Measurements from ENCODE around the gene USP47.

The USP47 gene

GRCh38 chr11:11845551-11845950, 3.8 kb downstream of the USP47 start:
- Histone ChIP-seq H3K36me3 (ENCODE audit: control insufficient read depth, insufficient read depth, low read length) (no peaks in the 10 kb centered on the region), H3K27ac (ENCODE audit: insufficient read depth, low read length, poor library complexity, severe bottlenecking) (no peak overlapping the region), H3K4me1 (ENCODE audit: control insufficient read depth, insufficient read depth, low read length, poor library complexity, severe bottlenecking) (peaks cover 34% of the 10 kb centered on the region), H3K9me3 (ENCODE audit: control insufficient read depth, low read length) (no peaks in the 10 kb centered on the region), H3K27me3 (replicated peaks; ENCODE audit: control insufficient read depth, insufficient read depth, low read length, poor library complexity, severe bottlenecking) (no peaks in the 10 kb centered on the region), H3K4me3 (ENCODE audit: insufficient read depth, low read depth, low read length, poor library complexity, severe bottlenecking) (no peak overlapping the region)
- DNase-seq, result no peak

GRCh38 chr11:11847082-11847481, 5.3 kb downstream of the USP47 start:
- Histone ChIP-seq H3K9me3 (ENCODE audit: control insufficient read depth, low read length) (no peaks in the 10 kb centered on the region), H3K27ac (ENCODE audit: insufficient read depth, low read length, poor library complexity, severe bottlenecking) (no peak overlapping the region), H3K4me1 (ENCODE audit: control insufficient read depth, insufficient read depth, low read length, poor library complexity, severe bottlenecking) (peaks cover 34% of the 10 kb centered on the region), H3K4me3 (ENCODE audit: insufficient read depth, low read depth, low read length, poor library complexity, severe bottlenecking) (no peak overlapping the region), H3K27me3 (replicated peaks; ENCODE audit: control insufficient read depth, insufficient read depth, low read length, poor library complexity, severe bottlenecking) (no peaks in the 10 kb centered on the region), H3K36me3 (ENCODE audit: control insufficient read depth, insufficient read depth, low read length) (no peaks in the 10 kb centered on the region)
- DNase-seq, result no peak

DNA sequence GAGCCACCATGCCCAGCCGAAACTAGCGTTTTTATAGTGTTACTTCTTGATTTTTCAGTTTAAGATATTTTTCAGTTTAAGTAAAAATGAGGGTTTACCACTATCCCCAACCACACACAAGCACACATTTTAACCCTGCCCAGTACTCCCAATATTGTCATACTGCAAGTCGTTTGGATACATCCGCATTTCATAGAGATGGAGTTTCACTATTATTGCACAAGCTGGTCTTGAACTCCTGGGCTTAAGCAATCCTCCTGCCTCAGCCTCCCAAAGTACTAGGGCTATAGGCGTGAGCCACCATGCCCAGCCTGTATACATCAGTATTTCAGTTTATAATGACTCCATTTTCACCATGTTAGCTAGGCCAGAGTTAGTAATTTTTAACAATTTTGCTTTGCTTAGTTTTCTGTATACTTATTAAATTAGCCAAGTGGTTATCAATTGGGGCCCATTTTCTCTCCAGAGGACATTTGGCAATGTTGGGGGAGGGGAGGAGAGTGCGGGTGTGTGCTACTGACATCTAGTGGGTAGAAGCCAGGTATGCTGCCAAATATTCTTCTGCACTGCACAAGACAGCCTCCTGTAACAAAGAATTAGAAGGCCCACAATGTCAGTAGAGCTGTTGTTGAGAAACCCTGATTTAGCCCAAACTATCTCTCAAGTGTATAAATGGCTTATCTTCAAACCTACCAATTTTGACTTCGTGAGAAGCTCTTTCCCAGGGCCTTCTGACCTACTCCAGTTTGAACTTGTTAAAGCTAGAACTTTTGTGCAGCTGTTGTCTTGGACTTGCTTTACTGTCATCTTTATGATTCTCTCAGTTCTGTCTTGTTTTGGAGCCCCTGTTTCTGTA, 7.3 kb downstream of the USP47 start:
- no peak overlapping the region for H3K4me3 ChIP-seq (ENCODE audit: insufficient read depth, low read depth, low read length, poor library complexity, severe bottlenecking)
- no peaks in the 10 kb centered on the region for H3K9me3 ChIP-seq (ENCODE audit: control insufficient read depth, low read length)
- H3K27ac ChIP-seq (ENCODE audit: insufficient read depth, low read length, poor library complexity, severe bottlenecking), result no peak overlapping the region
- peak; percentile 29 to 52 (median 36) for DNase-seq
- peaks cover 37% of the 10 kb centered on the region for H3K4me1 ChIP-seq (ENCODE audit: control insufficient read depth, insufficient read depth, low read length, poor library complexity, severe bottlenecking)
- no peaks in the 10 kb centered on the region for H3K27me3 ChIP-seq (replicated peaks; ENCODE audit: control insufficient read depth, insufficient read depth, low read length, poor library complexity, severe bottlenecking)
- no peaks in the 10 kb centered on the region for H3K36me3 ChIP-seq (ENCODE audit: control insufficient read depth, insufficient read depth, low read length)

GRCh38 chr11:11850668-11851067, 8.9 kb downstream of the USP47 start:
- DNase-seq, result no peak
- Histone ChIP-seq H3K9me3 (ENCODE audit: control insufficient read depth, low read length) (no peaks in the 10 kb centered on the region), H3K4me1 (ENCODE audit: control insufficient read depth, insufficient read depth, low read length, poor library complexity, severe bottlenecking) (peaks cover 26% of the 10 kb centered on the region), H3K4me3 (ENCODE audit: insufficient read depth, low read depth, low read length, poor library complexity, severe bottlenecking) (no peak overlapping the region), H3K27ac (ENCODE audit: insufficient read depth, low read length, poor library complexity, severe bottlenecking) (no peak overlapping the region), H3K27me3 (replicated peaks; ENCODE audit: control insufficient read depth, insufficient read depth, low read length, poor library complexity, severe bottlenecking) (no peaks in the 10 kb centered on the region), H3K36me3 (ENCODE audit: control insufficient read depth, insufficient read depth, low read length) (no peaks in the 10 kb centered on the region)

DNA sequence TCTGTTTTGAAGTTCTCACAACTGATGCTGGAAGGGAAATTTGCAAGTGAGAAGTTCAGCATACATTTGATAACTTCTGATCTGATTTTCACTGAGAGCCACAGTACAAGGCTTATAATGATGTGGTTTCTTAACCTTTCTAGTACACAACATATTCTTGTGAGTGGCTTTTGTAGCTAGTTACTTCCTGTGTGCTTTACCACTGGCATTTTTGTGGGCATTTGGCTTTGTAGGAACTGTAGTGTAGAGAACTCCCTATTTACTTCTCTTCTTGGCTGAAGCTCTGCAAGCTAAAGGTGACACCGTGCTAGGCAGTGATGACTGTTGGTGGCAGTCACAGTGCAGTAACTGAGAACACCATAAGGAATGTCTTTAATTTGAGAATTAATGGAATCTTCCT, 14.9 kb downstream of the USP47 start:
- H3K4me3 ChIP-seq (ENCODE audit: insufficient read depth, low read depth, low read length, poor library complexity, severe bottlenecking), result no peak overlapping the region
- peaks cover 24% of the 10 kb centered on the region for H3K4me1 ChIP-seq (ENCODE audit: control insufficient read depth, insufficient read depth, low read length, poor library complexity, severe bottlenecking)
- H3K27me3 ChIP-seq (replicated peaks; ENCODE audit: control insufficient read depth, insufficient read depth, low read length, poor library complexity, severe bottlenecking), result no peaks in the 10 kb centered on the region
- H3K36me3 ChIP-seq (ENCODE audit: control insufficient read depth, insufficient read depth, low read length), result no peaks in the 10 kb centered on the region
- H3K9me3 ChIP-seq (ENCODE audit: control insufficient read depth, low read length), result no peaks in the 10 kb centered on the region
- no peak overlapping the region for H3K27ac ChIP-seq (ENCODE audit: insufficient read depth, low read length, poor library complexity, severe bottlenecking)
- DNase-seq, result no peak

GRCh38 chr11:11857769-11858168, 16.0 kb downstream of the USP47 start:
- Histone ChIP-seq H3K9me3 (ENCODE audit: control insufficient read depth, low read length) (no peaks in the 10 kb centered on the region), H3K36me3 (ENCODE audit: control insufficient read depth, insufficient read depth, low read length) (no peaks in the 10 kb centered on the region), H3K4me1 (ENCODE audit: control insufficient read depth, insufficient read depth, low read length, poor library complexity, severe bottlenecking) (peaks cover 17% of the 10 kb centered on the region), H3K4me3 (ENCODE audit: insufficient read depth, low read depth, low read length, poor library complexity, severe bottlenecking) (no peak overlapping the region), H3K27me3 (replicated peaks; ENCODE audit: control insufficient read depth, insufficient read depth, low read length, poor library complexity, severe bottlenecking) (no peaks in the 10 kb centered on the region), H3K27ac (ENCODE audit: insufficient read depth, low read length, poor library complexity, severe bottlenecking) (no peak overlapping the region)
- no peak for DNase-seq

DNA sequence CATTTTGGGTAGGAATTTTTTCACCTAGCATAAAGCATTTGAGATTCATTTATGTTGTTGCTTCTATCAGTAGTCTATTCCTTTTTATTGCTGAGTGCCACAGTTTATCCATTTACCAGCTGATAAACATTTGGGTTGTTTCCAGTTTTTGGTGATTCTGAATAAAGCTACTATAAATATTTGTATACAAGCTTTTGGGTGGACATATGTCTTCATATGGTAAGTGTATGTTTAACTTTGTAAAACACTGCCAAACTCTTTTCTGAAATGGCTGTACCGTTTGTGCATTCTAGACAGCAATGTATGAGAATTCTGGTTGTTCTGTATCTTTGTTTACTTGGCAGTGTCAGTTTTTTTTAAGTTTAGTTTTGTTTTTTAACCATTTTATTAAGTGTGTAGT, 16.9 kb downstream of the USP47 start:
- H3K27ac ChIP-seq (ENCODE audit: insufficient read depth, low read length, poor library complexity, severe bottlenecking), result no peak overlapping the region
- H3K27me3 ChIP-seq (replicated peaks; ENCODE audit: control insufficient read depth, insufficient read depth, low read length, poor library complexity, severe bottlenecking), result no peaks in the 10 kb centered on the region
- H3K4me3 ChIP-seq (ENCODE audit: insufficient read depth, low read depth, low read length, poor library complexity, severe bottlenecking), result no peak overlapping the region
- H3K9me3 ChIP-seq (ENCODE audit: control insufficient read depth, low read length), result no peaks in the 10 kb centered on the region
- no peaks in the 10 kb centered on the region for H3K36me3 ChIP-seq (ENCODE audit: control insufficient read depth, insufficient read depth, low read length)
- DNase-seq, result no peak
- peaks cover 17% of the 10 kb centered on the region for H3K4me1 ChIP-seq (ENCODE audit: control insufficient read depth, insufficient read depth, low read length, poor library complexity, severe bottlenecking)

- no peaks in the 10 kb centered on the region for H3K36me3 ChIP-seq (ENCODE audit: control insufficient read depth, insufficient read depth, low read length)
- DNase-seq, result no peak
- H3K27me3 ChIP-seq (replicated peaks; ENCODE audit: control insufficient read depth, insufficient read depth, low read length, poor library complexity, severe bottlenecking), result no peaks in the 10 kb centered on the region
- H3K4me3 ChIP-seq (ENCODE audit: insufficient read depth, low read depth, low read length, poor library complexity, severe bottlenecking), result no peak overlapping the region
- no peaks in the 10 kb centered on the region for H3K9me3 ChIP-seq (ENCODE audit: control insufficient read depth, low read length)
- no peak overlapping the region for H3K27ac ChIP-seq (ENCODE audit: insufficient read depth, low read length, poor library complexity, severe bottlenecking)
- H3K4me1 ChIP-seq (ENCODE audit: control insufficient read depth, insufficient read depth, low read length, poor library complexity, severe bottlenecking), result peaks cover 23% of the 10 kb centered on the region
These were observed 18.6 kb downstream of the USP47 start for GRCh38 chr11:11860103-11860979.

- Histone ChIP-seq H3K4me1 (ENCODE audit: control insufficient read depth, insufficient read depth, low read length, poor library complexity, severe bottlenecking) (peaks cover 11% of the 10 kb centered on the region), H3K27ac (ENCODE audit: insufficient read depth, low read length, poor library complexity, severe bottlenecking) (no peak overlapping the region), H3K27me3 (replicated peaks; ENCODE audit: control insufficient read depth, insufficient read depth, low read length, poor library complexity, severe bottlenecking) (no peaks in the 10 kb centered on the region), H3K36me3 (ENCODE audit: control insufficient read depth, insufficient read depth, low read length) (no peaks in the 10 kb centered on the region), H3K4me3 (ENCODE audit: insufficient read depth, low read depth, low read length, poor library complexity, severe bottlenecking) (no peak overlapping the region), H3K9me3 (ENCODE audit: control insufficient read depth, low read length) (no peaks in the 10 kb centered on the region)
- DNase-seq, result no peak
These were observed 21.2 kb downstream of the USP47 start for GRCh38 chr11:11862999-11863398.

- DNase-seq, result no peak
- H3K27ac ChIP-seq (ENCODE audit: insufficient read depth, low read length, poor library complexity, severe bottlenecking), result no peak overlapping the region
- no peaks in the 10 kb centered on the region for H3K9me3 ChIP-seq (ENCODE audit: control insufficient read depth, low read length)
- H3K27me3 ChIP-seq (replicated peaks; ENCODE audit: control insufficient read depth, insufficient read depth, low read length, poor library complexity, severe bottlenecking), result no peaks in the 10 kb centered on the region
- H3K36me3 ChIP-seq (ENCODE audit: control insufficient read depth, insufficient read depth, low read length), result no peaks in the 10 kb centered on the region
- H3K4me3 ChIP-seq (ENCODE audit: insufficient read depth, low read depth, low read length, poor library complexity, severe bottlenecking), result no peak overlapping the region
- H3K4me1 ChIP-seq (ENCODE audit: control insufficient read depth, insufficient read depth, low read length, poor library complexity, severe bottlenecking), result peaks cover 11% of the 10 kb centered on the region
These were observed 22.6 kb downstream of the USP47 start for GRCh38 chr11:11864332-11864731.
